ENCODE results near the gene COX20.

GRCh38 chr1:244893836-244894235 is 58.4 kb downstream of the COX20 start:
- TF ChIP-seq TAF1 (IDR thresholded peaks at IDR 0.05; ENCODE audit: low read depth) (no peak), NFIC (IDR thresholded peaks at IDR 0.05) (no peak), MAX (IDR thresholded peaks at IDR 0.05) (no peak), YY1 (IDR thresholded peaks at IDR 0.05; ENCODE audit: low read depth) (no peak), EP300 (IDR thresholded peaks at IDR 0.05; ENCODE audit: borderline replicate concordance) (no peak), TEAD4 (IDR thresholded peaks at IDR 0.05) (no peak)
